Large intestine (tissue), 3 donors: ENCODE results near the gene NOL11. TPM values are rescaled to one million over a fixed set of nuclear protein-coding genes. Genes with fewer than 3 reads are reported as not detected.
A peak's percentile ranks its signal among the peaks of the same experiment; 100 is the strongest.

Experiments
- DNase-seq, 2 donors: peaks; one replicate each; pipeline versions ENCODE4 v3.0.0 to v3.0.0-alpha.2; 2013
- H3K27ac ChIP-seq: one replicate; pipeline ENCODE4 v1.5.1; 2013; ENCODE audit warnings: low read length
- H3K27me3 ChIP-seq: 2 replicates; pipeline ENCODE4 v1.6.1; 2013; ENCODE audit warnings: low read length; ENCODE audit not compliant: control insufficient read depth, insufficient read depth
- H3K36me3 ChIP-seq: 2 replicates; pipeline ENCODE4 v1.6.1; 2013; ENCODE audit warnings: low read length; ENCODE audit not compliant: control insufficient read depth, insufficient read depth
- H3K4me1 ChIP-seq: one replicate; pipeline ENCODE4 v1.6.1; 2013; ENCODE audit warnings: low read length; ENCODE audit not compliant: control insufficient read depth, insufficient read depth
- H3K4me3 ChIP-seq: one replicate; pipeline ENCODE4 v1.5.1; 2013; ENCODE audit warnings: low read length
- H3K9me3 ChIP-seq: one replicate; pipeline ENCODE4 v1.6.1; 2013; ENCODE audit warnings: mild to moderate bottlenecking, low read depth, low read length, moderate library complexity; ENCODE audit not compliant: control insufficient read depth
- WGBS: methylation state at CpG from one replicate; pipeline ENCODE4 v1.1.5; 2013; ENCODE audit warnings: low lambda C conversion rate; ENCODE audit not compliant: insufficient coverage; 5-methylcytosine and 5-hydroxymethylcytosine counted together
- polyA plus RNA-seq: library from polyadenylated mRNA; unstranded; fragments of 120-200 nt; gene quantifications from one replicate; pipeline ENCODE4 v1.2.1, GENCODE V29; 2013

Gene NOL11
- polyA plus RNA-seq, 1 donor, result 44.7 TPM

DNA sequence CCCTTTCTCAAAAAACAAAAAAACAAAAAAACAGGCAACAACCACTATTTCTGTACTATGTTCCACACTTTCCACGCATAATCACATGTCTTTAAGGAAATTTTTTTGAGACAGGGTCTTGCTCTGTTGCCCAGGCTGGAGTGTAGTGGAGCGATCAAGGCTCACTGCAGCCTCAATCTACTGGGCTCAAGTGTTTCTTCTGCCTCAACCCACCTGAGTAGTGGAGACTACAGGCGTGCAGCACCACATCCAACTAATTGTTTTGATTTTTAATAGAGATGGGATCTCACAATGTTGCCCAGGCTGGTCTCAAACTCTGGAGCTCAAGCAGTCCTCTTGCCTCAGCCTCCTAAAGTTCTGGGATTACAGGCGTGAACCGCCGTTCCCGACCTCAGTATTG is 54.9 kb downstream of the NOL11 start:
- 100% methylated on average over 1 of the region's 7 CpGs for WGBS
- Histone ChIP-seq H3K9me3 (no peaks in the 10 kb centered on the region), H3K27me3 (no peaks in the 10 kb centered on the region), H3K27ac (no peak overlapping the region), H3K36me3 (no peaks in the 10 kb centered on the region), H3K4me1 (no peaks in the 10 kb centered on the region), H3K4me3 (no peak overlapping the region)
- no peak for DNase-seq

- H3K27me3 ChIP-seq, result no peaks in the 10 kb centered on the region
- H3K36me3 ChIP-seq, result no peaks in the 10 kb centered on the region
- no peak overlapping the region for H3K4me3 ChIP-seq
- no peak overlapping the region for H3K27ac ChIP-seq
- 82% methylated on average over 3 of the region's 7 CpGs for WGBS
- no peaks in the 10 kb centered on the region for H3K9me3 ChIP-seq
- H3K4me1 ChIP-seq, result no peaks in the 10 kb centered on the region
- DNase-seq, result no peak
These were observed 55.5 kb downstream of the NOL11 start for GRCh38 chr17:67773246-67773645.

DNA sequence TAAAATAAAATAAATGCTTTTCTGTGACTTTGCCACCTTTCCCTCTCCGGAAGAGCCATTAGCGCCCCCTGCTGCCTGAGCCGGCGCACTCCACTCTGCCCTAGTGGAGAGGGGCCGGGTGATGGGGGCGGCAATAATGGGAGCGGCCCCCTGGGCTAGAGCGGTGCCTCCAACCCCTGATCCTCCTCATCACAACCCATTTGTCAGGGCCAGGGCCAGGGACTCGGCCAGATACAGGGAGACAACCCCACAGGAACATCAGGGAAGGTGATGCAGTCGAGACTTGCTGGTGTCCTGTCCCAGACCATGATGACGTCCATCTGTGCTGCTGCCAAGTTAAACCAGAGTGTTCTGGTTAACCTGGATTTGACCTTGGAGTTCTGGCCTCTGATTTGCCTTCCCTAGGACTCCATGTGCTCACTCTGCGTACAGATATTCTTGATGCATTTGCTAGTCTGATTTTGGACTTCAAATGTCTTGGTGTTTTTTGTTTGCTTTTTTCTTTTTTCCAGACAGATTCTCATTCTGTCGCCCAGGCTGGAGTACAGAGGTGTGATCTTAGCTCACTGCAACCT is 61.4 kb downstream of the NOL11 start:
- no peaks in the 10 kb centered on the region for H3K27me3 ChIP-seq
- no peak overlapping the region for H3K4me3 ChIP-seq
- H3K9me3 ChIP-seq, result no peaks in the 10 kb centered on the region
- no peaks in the 10 kb centered on the region for H3K4me1 ChIP-seq
- no peaks in the 10 kb centered on the region for H3K36me3 ChIP-seq
- no peak overlapping the region for H3K27ac ChIP-seq
- DNase-seq, result peak; percentile 24 to 30
- WGBS, result no CpG with 5 or more reads among the region's 13 CpGs

- no peaks in the 10 kb centered on the region for H3K36me3 ChIP-seq
- H3K9me3 ChIP-seq, result no peaks in the 10 kb centered on the region
- H3K27ac ChIP-seq, result no peak overlapping the region
- H3K4me3 ChIP-seq, result no peak overlapping the region
- H3K27me3 ChIP-seq, result no peaks in the 10 kb centered on the region
- peak; percentile 36 to 43 for DNase-seq
- no peaks in the 10 kb centered on the region for H3K4me1 ChIP-seq
- no CpG with 5 or more reads among the region's 10 CpGs for WGBS
These were observed 66.8 kb downstream of the NOL11 start for GRCh38 chr17:67784364-67785121.

DNA sequence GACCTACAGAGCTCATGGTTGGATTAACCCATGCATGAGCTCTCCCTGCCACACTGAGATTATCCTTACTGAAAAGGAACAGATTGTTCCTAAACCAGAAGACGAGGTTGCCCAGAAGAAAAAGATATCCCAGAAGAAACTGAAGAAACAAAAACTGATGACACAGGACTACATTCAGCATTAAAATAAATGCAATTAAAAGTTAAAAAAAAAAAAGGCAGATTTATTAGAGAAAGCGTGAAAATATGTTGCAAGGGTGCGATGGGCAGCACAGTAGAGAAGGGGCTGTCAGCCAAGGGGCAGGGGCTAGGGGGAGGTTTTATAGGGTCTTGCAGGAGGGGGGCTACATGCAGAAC is 67.4 kb downstream of the NOL11 start:
- H3K4me1 ChIP-seq, result no peaks in the 10 kb centered on the region
- no peaks in the 10 kb centered on the region for H3K36me3 ChIP-seq
- WGBS, result no CpG with 5 or more reads among the region's 3 CpGs
- no peak for DNase-seq
- no peak overlapping the region for H3K4me3 ChIP-seq
- no peaks in the 10 kb centered on the region for H3K27me3 ChIP-seq
- H3K9me3 ChIP-seq, result no peaks in the 10 kb centered on the region
- no peak overlapping the region for H3K27ac ChIP-seq

DNA sequence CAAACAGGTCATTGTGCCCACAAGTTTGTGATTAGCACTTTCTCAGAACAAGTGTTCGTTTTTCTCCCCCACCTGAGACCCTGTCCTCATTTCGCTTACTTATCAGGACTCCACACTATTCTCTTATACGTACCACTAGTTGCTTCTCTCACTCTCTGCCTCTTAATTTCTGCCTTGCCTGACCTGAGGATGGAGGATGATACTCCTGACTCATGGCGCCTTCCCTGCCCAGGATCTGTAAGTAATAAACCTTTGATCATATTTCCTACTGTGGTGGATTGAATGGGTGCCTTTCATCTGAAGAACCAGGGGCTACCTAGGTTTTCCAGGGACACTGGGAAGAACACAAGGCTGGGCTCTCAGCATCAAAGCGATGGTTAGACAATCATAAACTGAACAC is 67.8 kb downstream of the NOL11 start:
- Histone ChIP-seq H3K27ac (no peak overlapping the region), H3K4me1 (no peaks in the 10 kb centered on the region), H3K9me3 (no peaks in the 10 kb centered on the region), H3K36me3 (no peaks in the 10 kb centered on the region), H3K4me3 (no peak overlapping the region), H3K27me3 (no peaks in the 10 kb centered on the region)
- no peak for DNase-seq
- WGBS, result 92% methylated on average over 2 of the region's 5 CpGs

Other genes with a start within 250 kb of the NOL11 start
- gene BPTF, start 107.6 kb downstream of the NOL11 start, polyA plus RNA-seq, result 62.2 TPM